PC-3 (cell line): ENCODE results near the gene E2F7.

Experiments used
- EZH2 ChIP-seq: fragments of 300-600 bp; sonication (generic); IDR thresholded peaks from one replicate; pipeline ENCODE4 v1.6.1; 2017; ENCODE audit warnings: antibody characterized with exemption, mild to moderate bottlenecking, low read length; ENCODE audit not compliant: unreplicated experiment
- TF ChIP-seq, protein P1 (sequence below): fragments of 300-600 bp; sonication (generic); conservative IDR thresholded peaks from 2 replicates; pipeline ENCODE4 v1.5.1; 2017; ENCODE audit warnings: antibody characterized with exemption, low read depth, mild to moderate bottlenecking, low read length

- TF ChIP-seq, protein P1, sequence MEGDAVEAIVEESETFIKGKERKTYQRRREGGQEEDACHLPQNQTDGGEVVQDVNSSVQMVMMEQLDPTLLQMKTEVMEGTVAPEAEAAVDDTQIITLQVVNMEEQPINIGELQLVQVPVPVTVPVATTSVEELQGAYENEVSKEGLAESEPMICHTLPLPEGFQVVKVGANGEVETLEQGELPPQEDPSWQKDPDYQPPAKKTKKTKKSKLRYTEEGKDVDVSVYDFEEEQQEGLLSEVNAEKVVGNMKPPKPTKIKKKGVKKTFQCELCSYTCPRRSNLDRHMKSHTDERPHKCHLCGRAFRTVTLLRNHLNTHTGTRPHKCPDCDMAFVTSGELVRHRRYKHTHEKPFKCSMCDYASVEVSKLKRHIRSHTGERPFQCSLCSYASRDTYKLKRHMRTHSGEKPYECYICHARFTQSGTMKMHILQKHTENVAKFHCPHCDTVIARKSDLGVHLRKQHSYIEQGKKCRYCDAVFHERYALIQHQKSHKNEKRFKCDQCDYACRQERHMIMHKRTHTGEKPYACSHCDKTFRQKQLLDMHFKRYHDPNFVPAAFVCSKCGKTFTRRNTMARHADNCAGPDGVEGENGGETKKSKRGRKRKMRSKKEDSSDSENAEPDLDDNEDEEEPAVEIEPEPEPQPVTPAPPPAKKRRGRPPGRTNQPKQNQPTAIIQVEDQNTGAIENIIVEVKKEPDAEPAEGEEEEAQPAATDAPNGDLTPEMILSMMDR: no peak
- TF ChIP-seq EZH2: no peak
Observed at GRCh38 chr12:77025782-77026314, 39.5 kb downstream of the E2F7 start.
